Suppressor macrophage treated with lipopolysaccharide for 1 hour (primary cell): ENCODE measurements around the gene ERBB4.

ENCODE experiments used
- DNase-seq, 3 donors: peaks; one replicate each; pipeline ENCODE4 v3.0.0-alpha.2; 2020 to 2022

Gene ERBB4

DNA sequence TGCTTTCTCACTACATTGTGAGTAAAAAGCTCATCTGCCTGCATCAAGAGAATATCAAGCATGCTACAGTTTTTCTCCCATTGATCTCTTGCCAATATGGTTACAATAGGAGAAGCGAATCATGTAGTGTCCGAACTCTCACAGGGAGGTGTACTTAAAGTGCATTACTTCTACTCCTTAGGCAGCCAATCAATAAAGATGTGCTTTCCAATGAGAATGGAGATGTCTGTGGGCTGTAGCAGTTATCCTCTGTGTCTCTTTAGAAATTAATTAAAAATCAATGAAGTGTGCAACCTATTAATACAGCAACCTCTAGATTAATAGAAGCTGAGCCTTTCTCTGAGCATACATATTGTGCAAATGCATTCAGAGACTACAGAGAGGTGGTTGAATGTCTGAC is 1098.5 kb downstream of the ERBB4 start:
- no peak for DNase-seq

DNA sequence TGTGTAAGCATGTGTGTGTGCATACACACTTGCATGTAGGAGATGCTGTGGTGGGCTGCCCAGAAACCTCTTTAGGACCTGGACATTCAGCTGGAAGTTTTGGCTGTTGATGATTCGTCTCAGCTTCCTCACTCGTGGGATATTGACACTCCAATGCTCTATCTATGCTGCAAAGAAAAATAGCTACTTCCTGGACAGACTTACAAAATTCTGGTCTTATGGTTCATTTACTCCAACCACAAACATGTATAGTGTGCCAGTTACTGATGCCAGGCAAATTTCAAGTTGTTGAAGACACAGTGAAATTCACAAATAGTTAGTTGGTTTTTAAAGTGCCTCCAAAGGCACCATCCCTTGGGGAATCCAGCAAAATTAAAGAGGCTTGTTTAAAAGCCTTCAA is 1099.6 kb downstream of the ERBB4 start:
- no peak for DNase-seq

DNA sequence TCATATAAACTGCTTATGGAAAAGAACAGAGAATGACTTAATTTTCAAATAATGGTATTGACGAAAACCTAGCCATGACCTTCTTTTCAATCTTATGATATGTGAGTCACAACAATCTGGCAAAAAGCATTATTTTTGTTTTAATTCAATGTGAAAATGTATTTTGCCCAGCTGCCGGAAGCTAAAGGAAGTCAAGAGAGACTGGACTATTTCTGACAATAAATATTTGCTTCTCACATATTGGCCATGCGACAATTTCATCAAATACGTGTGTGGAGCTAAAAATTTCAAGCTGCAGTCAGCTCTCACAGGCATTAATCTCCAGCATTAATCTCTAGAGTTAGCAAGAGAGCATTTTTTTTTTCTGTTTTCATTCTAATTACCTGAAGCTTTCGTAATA is 1101.2 kb downstream of the ERBB4 start:
- DNase-seq = no peak

DNA sequence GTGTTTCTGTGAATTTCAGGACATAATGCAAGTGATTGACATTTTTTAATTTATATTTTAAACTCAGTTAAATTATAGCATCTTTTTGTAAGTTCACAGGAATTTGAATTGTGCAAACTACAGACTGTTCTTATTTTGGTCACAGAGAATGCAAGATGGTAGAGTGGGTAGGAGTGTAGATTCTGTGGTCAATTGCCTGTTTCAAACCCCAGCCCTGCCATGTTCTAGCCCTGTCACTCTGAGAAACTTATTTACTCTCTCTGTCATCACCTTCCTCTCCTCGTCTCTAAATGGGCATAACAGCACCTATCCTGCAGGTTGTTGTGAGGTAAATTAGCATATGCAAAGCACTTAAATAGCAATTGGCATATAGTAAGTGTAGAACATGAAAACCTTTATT is 1102.4 kb downstream of the ERBB4 start:
- DNase-seq = no peak

DNA sequence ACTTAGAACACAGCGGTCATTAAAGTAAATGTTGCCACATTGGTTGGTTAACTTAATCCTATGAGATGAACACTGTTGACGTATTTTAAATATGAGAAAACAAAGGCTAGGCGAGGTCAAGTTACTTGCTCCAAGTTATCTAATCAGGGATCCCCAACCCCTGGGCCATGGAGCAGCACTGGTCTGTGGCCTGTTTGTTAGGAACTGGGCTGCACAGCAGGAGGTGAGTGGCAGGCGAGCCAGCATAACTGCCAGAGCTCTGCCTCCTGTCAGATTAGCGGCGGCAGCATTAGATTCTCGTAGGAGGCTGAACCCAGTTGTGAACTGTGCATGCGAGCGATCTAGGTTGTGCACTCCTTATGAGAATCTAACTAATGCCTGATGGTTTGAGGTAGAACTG is 1103.3 kb downstream of the ERBB4 start:
- no peak for DNase-seq

DNA sequence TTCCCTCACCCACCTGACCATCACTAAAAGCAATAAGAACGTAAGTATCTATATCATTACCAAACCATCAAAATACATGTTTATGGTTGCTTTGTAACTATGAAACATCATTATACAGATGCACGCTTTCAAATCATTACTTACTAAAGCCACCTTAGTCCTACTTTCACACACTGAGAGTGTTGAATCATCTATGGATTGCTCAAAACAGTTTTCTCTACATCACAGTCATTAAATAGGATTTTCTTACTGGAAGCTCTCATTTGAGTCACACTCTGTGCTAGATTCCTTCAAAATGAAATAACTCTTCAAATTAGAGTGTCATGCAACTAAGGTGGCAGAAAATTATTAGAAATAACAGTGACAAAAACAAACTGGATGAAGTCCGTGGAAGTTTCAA is 1103.8 kb downstream of the ERBB4 start:
- no peak for DNase-seq

DNA sequence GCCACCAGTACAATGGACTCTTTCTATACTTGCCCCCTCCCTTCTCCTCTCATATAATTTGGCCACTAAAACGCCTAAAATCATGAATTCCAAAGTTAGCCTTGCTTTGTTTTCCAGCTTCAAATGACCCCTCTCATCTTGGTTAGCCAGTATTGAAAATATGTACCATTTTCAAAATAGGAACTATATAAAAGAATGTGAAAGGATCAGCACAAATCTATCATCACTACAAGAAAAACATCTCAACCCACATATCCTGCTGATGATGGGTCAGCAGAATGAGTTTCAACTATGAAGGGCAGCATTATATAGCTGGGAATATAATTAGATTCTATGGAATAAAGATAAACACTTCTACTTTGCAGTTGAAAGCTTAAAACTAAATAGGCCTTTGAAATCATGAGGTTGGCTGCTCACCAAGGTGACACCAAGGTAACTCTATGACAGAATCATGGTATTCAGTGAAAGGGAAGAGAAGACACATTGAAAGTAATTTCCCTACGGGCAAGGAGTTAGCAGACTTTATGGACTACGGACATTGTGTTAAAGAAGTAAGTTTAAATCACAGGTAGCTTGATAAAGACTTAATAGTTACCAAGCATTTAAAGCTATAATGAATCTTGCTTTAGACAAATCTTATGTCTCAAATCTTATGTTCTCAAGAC is 1109.2 kb downstream of the ERBB4 start:
- no peak for DNase-seq

DNA sequence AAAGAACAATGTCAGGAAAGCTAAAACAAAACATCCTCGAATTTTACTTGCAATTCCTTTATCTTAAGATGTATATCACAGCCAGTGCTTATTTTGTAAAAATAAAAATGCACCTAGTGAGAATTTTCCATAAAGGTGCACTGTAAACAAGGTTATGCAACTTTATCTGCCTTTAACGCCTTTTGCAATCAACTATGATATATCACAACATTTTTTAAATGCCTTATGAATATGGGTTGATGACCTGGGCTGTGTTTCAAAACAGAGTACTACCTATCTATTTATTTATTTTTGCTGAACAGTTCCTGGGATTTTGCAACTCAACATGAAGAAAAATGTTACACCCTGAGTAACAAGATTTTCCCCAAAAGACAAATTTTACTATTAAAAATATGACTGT is 1112.4 kb downstream of the ERBB4 start:
- no peak for DNase-seq

DNA sequence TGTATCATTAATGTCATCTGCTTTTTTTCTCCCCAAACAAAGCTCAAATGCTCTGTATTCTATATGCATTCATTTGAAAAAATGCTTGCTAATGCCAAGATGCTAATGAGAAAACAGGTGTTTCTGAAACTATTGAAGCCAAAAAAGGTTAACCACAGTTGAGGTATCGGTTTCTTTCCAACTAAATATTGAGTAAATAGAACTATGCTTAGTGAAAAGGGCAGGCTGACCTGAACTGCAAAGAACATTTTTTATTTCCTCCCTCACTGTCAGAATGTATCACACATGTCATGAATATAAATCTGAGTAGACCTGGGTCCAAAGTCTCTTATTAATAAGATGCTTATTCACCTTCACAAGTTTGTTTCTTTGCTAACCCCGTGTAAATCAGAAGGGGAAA is 1115.6 kb downstream of the ERBB4 start:
- no peak for DNase-seq

DNA sequence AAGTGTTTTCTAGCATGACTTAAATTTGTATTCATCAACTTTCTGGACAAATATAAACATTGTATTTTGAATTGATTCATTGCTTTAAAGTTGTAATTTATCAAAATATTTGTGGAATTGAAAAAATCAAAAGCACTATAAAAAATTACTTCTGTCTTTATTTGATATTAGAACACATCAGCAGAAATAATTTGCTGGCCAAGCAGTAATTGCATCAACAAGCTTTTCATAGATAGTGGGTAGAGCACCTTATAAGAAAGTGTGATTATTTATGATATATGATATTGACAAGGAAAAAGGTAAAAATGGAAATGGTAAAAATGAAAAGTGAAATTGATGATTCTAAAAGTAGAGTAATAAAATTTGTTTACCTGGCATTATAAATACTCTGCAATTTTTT is 1121.1 kb downstream of the ERBB4 start:
- no peak for DNase-seq

DNA sequence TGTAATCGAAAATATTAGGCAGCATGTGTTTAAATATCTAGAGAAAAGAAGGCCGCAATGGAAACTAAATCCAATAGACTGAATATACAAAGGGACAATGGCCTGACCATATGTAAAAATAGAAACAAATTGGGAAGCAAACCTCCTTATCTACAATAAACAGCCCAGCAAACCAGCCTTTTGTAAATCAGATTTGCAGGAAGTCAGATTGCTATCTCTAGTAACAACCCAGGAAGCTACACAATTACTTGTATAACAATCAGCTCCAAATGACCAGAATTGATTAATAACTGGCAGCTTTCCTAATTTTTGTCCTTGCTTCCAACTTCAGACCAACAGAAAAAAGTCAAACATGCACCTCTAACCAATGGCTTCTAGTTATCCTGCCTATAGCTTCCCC is 1122.2 kb downstream of the ERBB4 start:
- no peak for DNase-seq

DNA sequence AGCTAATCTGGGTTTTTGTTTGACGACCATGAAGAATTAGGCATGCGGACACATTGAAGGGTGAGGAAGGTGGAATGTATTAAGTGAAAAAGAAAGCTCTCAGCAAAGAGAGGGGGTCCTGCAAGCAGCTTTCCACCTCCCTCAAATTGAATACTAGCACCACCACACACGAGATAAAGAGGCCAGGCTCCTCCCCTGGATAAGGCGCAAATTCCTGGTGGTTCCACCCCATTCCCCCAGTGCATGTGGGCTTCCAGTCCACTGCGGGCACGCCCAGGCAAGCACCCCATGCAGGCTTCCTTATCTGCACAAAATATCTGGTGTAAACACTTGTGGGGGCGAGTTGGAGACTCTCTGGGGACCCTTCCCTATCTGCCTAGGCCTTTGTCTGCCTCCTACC is 1124.9 kb downstream of the ERBB4 start:
- no peak for DNase-seq

DNA sequence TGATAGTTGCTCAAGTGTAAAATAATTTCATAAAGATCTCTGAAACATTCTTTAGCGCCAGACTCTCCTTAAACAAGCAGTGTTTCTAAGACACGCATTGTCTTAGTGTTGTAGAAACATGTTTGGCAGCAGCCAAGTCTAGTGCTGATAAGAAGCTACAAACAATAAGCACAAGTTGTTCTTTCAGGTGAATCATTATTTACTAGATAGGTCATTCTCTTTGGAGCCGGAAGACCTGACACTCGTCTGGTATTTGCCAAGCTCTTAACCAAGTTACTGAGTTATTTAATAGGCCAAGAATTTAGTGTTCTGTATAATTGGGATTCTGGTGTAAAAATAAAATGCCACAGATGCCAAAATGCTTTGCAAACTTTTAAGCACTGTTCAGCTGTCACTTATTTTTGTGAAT is 1130.1 kb downstream of the ERBB4 start:
- DNase-seq = no peak

DNA sequence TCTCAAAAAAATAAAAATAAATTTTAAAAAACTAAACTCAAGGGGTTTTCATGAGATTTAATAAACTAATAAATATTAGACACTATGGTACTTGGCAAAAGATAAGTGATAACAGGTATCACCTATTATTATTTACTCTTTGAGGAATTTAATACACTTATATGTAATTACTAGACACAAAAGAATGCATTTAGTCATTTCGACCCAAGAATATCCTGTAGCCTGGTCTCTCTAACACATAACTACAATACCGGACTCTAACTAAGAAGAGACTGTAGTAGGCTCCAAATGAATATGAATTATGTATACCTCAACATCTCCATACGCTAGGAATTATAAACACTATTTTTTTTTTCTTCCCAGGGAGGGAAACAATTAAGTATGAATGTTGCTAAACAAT is 1131.5 kb downstream of the ERBB4 start:
- DNase-seq = no peak

DNA sequence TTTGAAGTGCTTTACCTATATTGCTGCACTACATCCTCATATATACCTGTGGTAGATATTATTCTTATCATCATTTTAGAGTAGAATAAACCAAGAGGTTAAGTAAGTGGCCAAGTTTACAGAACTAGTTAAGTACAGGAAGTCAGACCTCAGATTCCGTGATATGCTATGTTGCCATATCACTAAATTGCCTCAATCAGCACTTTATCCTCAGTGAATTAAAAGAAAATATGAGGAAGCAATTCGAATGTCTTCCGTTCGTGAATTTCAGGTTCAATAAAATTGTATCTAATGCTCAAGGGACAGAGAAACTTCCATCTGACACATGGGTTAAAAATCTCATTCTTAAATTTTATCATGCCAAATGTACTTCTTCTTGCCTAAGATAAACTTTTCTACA is 1133.6 kb downstream of the ERBB4 start:
- DNase-seq = no peak

DNA sequence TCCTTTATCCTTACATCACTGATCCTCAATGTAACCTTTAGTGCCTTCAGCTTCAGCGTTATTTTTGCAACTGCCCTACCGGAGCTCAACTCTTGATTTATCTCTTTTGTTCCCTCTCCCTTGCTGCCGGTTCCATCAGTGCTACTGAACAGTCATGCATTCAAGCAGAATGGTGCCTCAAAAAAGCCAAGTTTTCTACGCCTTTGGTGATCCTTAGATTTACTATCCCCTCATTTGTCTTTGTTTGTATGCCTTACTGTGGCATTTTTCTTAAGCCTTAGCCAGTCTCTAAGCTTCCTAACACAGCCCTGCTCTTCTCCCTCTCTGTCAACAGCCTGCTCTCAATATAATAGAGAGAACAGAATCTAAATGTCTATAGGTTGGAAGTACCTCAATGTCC is 1134.5 kb downstream of the ERBB4 start:
- no peak for DNase-seq

DNA sequence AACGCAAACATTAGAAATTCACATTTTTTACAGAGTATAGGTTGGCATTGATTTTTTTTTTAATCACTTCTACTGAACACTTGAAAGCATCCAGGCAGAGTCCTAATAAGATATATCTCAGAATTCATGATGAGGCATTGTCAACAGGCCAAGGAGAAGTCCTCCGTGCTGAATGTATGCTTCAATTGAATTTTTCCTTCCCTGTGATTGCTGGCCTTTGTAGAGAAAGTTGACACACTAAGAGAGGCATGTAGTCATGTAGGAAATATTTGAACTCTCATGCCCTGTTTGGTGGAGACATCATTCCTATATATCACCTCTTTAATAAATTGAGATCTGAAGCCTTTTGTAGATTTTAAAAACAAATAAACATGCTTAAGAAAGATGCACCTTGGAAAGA is 1137.3 kb downstream of the ERBB4 start:
- no peak for DNase-seq

DNA sequence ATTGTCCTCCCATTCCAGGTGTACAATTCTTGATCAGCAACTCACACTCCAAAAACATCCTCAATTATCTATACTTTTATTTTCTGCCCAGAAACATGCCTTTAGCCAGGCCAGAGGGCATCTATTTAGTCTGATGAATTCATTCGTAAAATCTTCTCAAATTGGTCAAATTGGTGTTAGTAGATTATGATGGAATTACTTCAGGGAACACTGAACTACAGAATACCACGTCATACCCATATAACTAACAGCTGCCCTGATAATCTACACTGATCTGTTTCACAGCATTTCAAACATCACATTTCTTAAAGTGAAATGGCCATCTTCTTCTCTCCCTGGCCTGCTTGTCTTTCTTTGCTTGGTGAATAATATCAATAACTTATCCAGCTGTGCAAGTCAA is 1140.8 kb downstream of the ERBB4 start:
- DNase-seq = no peak

DNA sequence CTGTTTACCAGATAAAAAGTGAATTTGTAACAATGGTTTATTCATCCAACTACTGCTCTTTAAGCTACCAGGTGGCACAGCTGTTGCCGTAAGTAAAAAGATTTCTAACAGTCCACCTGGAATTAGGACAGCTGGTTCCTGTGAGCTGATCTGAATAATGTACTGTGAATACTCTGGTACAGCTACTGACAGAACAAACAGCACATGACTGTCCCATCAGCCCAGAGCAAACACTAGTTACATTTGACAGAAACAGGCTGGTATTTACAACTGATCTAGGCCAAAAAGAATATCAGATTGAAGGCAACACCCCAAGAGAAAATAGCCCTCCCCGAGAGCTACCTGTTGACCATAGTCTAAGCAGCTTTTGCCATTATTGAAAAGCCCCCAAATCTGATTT is 1141.8 kb downstream of the ERBB4 start:
- DNase-seq = no peak

DNA sequence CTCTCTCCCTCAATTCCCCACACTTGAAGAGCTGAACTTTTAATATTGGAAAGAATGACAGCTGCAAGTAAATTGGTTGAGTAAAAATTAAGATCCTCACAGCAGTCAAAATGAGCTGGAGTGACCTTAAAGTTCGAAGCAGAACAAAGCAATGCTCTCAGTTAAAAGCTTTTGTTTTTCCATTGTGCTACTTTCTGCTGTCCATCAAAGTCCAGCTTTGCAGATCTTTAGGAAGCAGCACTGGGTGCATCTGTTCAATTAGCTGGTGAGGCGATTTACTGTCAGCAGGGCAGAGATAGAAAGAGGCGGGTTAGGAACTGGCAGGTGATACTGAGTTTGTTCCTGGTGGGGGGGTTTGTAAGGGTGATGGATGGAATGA is 1147.4 kb downstream of the ERBB4 start:
- DNase-seq = no peak

DNA sequence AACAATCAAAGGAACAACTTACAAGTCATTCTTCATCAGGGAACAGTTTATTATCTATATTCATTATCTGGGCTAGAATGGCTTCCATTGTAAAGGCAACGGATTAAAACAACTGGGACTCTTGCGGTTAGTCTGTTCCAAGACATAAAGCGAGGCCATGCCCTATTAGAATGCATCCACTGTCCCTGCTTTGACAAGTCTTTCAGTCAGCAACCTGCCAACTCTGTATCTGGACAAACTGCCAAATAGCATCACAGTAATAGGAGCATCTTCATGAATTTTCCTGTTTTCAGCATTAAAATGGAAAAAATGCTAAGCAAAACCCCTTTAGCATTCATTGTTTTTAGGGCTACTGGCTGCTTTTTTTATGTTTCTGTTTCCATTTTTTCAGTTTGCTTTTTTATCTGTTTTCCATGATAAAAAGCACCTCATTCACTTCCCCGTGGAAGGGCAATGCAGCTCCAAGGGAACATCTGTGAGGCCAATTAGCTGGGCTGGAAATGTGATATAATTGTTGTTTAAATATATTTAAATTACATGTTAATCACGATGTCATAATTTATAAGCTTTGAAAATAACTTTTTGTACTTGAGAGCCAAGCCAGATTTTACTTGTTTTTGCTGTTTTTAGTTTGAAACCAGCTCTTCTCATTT is 1147.9 kb downstream of the ERBB4 start:
- DNase-seq = no peak

DNA sequence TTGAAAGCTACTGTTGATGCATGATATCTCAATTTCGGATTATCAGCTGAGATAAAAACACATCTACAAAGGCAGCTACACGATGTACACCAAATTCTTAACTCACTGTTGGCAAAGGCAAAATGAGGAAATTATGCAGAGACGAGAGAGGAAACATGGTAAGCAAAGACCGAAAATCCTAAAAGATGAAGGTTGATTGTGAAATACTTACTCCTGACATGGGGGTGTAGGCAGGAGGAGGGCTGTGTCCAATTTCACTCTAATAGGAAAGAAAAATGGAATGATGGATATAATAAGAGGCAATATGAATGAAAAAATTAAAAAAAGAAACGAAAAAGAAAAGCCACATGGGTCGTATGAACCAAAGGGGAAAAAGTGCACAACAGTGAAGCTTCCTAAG is 1150.9 kb downstream of the ERBB4 start:
- DNase-seq = no peak

DNA sequence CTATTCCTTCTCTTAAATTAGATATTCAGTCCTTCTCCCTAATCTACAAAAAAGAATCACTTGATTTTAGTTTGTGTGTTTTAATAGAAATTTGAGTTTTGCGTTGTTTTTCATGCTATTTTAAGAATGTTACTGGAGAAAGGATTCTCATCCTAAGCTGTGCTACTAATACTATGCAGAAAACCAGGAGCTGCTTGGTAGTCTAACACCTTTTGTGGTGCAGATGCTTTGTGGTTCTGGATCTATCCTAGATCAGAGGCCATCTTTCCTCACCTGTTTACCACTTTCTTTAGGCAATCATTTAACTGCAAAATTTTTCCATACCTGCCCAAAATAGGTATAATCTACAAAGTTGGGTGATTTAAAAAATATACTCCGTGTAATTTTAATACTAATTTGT is 1158.6 kb downstream of the ERBB4 start:
- DNase-seq = no peak

DNA sequence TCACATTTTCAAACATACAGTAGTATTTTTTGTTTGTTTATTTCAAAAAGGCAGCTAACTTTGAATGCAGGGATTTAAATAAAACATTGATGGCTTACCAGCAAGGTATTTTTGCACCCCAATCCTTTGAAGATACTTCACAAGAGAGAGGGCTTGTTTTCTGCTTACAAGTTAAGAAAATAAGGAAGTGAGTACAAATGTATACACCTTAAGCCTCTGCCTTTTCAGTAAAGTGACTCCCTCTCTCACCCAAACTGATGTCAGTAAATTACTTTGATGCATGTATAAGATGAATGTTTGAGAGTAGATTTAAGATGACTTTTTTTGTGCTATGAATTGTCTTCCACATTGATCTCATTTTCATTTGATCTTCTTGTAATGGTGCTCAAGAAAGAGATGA is 1162.2 kb downstream of the ERBB4 start:
- DNase-seq = no peak

DNA sequence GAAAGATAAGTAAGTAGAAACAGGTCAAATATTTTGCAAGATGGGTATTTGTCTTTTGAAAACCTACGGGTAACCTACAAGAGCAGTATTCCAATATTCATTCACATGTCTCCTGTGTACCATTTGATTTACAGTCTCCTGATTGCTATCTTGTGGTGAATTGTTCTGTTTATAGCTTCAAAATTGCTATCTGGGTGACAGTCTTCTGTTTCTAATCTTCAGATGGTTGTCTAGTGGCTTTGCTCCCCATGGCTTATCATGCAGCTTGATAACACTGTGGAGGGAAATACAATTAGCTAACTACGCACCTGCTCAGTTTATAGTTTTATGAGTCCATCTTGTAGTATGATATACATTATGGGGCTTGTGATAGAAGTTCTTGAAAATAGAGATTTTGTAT is 1165.4 kb downstream of the ERBB4 start:
- no peak for DNase-seq
